A673 (cell line): ENCODE results near the gene UNC5A. TPM values are rescaled to one million over a fixed set of nuclear protein-coding genes. Genes with fewer than 3 reads are reported as not detected.

Experiments used
- BruUV-seq: library from RNA; stranded (reverse); fragments of 400-500 nt; replicated peaks from 2 replicates; lab custom pipeline; 2021; lab: Mats Ljungman, UMichigan
- CTCF ChIA-PET: fragments of 300-600 bp; sonication (Branson Sonifier 250); formaldehyde crosslinking; loops from one replicate; lab custom pipeline; 2022; ENCODE audit warnings: antibody characterized with exemption; lab: Charles Lee
- POLR2A ChIA-PET: fragments of 300-600 bp; sonication (Branson Sonifier 250); formaldehyde crosslinking; loops from one replicate; lab custom pipeline; 2022; ENCODE audit warnings: antibody characterized with exemption; ENCODE audit not compliant: low non-redundant PET; lab: Charles Lee
- DNase-seq: peaks from one replicate; pipeline ENCODE4 v3.0.0-alpha.2; 2015; ENCODE audit warnings: low spot score
- H3K27ac ChIP-seq: fragments of 200-600 bp; sonication (generic); 2 replicates; pipeline ENCODE4 v1.5.1; 2016; ENCODE audit warnings: mixed run types, low read depth, mild to moderate bottlenecking, mixed read lengths, antibody characterized with exemption, low read length; ENCODE audit not compliant: poor library complexity, severe bottlenecking
- H3K27me3 ChIP-seq: fragments of 200-600 bp; sonication (generic); replicated peaks from 2 replicates; pipeline ENCODE4 v1.6.1; 2017; ENCODE audit warnings: mixed run types, low read depth, mild to moderate bottlenecking, mixed read lengths, antibody characterized with exemption, low read length; ENCODE audit not compliant: insufficient read depth, poor library complexity
- H3K36me3 ChIP-seq: fragments of 200-600 bp; sonication (generic); 2 replicates; pipeline ENCODE4 v1.6.1; 2016; ENCODE audit warnings: mixed run types, mild to moderate bottlenecking, mixed read lengths, antibody characterized with exemption, low read length; ENCODE audit not compliant: insufficient read depth, poor library complexity, severe bottlenecking
- H3K4me1 ChIP-seq: fragments of 200-600 bp; sonication (generic); 2 replicates; pipeline ENCODE4 v1.6.1; 2017; ENCODE audit warnings: mixed run types, mild to moderate bottlenecking, mixed read lengths, antibody characterized with exemption, low read length; ENCODE audit not compliant: insufficient read depth, poor library complexity, severe bottlenecking
- H3K4me3 ChIP-seq: fragments of 200-600 bp; sonication (generic); 2 replicates; pipeline ENCODE4 v1.5.1; 2016; ENCODE audit warnings: low read depth, mixed run types, mild to moderate bottlenecking, mixed read lengths, low read length; ENCODE audit not compliant: poor library complexity, severe bottlenecking
- H3K9me3 ChIP-seq: fragments of 200-600 bp; sonication (generic); 2 replicates; pipeline ENCODE4 v1.6.1; 2016; ENCODE audit warnings: mixed run types, low read depth, mild to moderate bottlenecking, mixed read lengths, antibody characterized with exemption, low read length; ENCODE audit not compliant: poor library complexity, severe bottlenecking
- EZH2 ChIP-seq: fragments of 200-600 bp; sonication (generic); IDR thresholded peaks from 2 replicates; pipeline ENCODE4 v1.6.1; 2017; ENCODE audit warnings: borderline replicate concordance, low read depth, mild to moderate bottlenecking, mixed read lengths, antibody characterized with exemption, low read length; ENCODE audit not compliant: poor library complexity, severe bottlenecking
- intact Hi-C: fragments of 100-400 bp; cut with micrococcal nuclease; formaldehyde crosslinking; loops from one replicate; pipeline ENCODE4 v1.10.0; 2022; ENCODE audit not compliant: unreplicated experiment
- total RNA-seq: library from RNA; stranded (reverse); gene quantifications from 2 replicates; pipeline ENCODE4 v1.2.3, GENCODE V29; 2021
- TF ChIP-seq, protein P1 (sequence below): fragments of 300-800, 200-600 bp; sonication (generic); conservative IDR thresholded peaks from 2 replicates; pipeline ENCODE4 v1.5.1; 2017; ENCODE audit warnings: low read depth, mild to moderate bottlenecking, antibody characterized with exemption, low read length, moderate library complexity, mixed read lengths

Gene UNC5A
- total RNA-seq, 1 experiment from 2014 or later = 7.5 TPM

DNA sequence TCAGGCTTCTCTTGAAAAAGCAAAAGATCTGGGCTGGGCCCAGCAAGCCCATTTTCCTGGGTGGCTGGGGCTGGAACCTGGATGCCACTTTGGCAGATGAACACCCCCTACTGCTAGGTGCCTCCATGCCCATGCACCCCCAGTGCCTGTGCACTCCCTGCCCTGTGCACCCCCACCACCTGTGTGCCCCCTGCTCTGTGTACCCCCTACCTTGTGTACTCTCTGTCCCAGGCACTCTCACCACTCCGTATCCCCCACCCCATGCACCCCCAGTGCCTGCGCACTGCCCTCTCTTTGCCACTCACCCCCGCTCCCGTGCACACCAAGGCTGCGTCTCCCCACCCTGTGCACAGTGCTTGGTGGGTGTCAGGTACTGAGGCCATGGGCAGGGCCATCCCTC, 14.2 kb downstream of the UNC5A start:
- Histone ChIP-seq H3K9me3 (no peaks in the 10 kb centered on the region), H3K27ac (no peak overlapping the region), H3K36me3 (no peaks in the 10 kb centered on the region), H3K27me3 (no peaks in the 10 kb centered on the region), H3K4me3 (no peak overlapping the region), H3K4me1 (no peaks in the 10 kb centered on the region)
- POLR2A ChIA-PET = no interaction called here
- TF ChIP-seq EZH2 = no peak
- TF ChIP-seq, protein P1, sequence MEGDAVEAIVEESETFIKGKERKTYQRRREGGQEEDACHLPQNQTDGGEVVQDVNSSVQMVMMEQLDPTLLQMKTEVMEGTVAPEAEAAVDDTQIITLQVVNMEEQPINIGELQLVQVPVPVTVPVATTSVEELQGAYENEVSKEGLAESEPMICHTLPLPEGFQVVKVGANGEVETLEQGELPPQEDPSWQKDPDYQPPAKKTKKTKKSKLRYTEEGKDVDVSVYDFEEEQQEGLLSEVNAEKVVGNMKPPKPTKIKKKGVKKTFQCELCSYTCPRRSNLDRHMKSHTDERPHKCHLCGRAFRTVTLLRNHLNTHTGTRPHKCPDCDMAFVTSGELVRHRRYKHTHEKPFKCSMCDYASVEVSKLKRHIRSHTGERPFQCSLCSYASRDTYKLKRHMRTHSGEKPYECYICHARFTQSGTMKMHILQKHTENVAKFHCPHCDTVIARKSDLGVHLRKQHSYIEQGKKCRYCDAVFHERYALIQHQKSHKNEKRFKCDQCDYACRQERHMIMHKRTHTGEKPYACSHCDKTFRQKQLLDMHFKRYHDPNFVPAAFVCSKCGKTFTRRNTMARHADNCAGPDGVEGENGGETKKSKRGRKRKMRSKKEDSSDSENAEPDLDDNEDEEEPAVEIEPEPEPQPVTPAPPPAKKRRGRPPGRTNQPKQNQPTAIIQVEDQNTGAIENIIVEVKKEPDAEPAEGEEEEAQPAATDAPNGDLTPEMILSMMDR = no peak
- DNase-seq = no peak
- CTCF ChIA-PET = no interaction called here
- intact Hi-C loops = no loop called here
- BruUV-seq = no TSS peak

DNA sequence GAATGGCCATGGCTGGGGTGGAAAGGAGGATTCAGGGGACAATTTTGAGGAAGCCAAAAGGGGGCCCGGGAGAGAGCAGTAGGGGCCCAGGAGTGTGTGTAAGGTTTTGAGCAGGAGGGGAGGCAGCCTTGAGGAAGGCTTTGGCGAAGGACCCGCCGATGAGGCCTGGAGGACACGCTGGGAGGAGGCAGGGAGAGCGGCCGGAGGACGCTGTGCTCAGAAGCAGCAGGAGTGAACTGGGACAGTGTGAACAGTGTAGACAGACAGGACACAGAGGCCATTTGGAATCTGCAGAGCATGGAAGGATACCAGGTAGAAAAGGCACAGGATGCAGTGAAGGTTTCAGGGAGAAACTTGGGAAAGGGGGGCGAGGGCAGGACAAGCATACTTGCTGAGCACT, 14.9 kb downstream of the UNC5A start:
- BruUV-seq = no TSS peak
- H3K36me3 ChIP-seq = no peaks in the 10 kb centered on the region
- CTCF ChIA-PET = no interaction called here
- intact Hi-C loops = no loop called here
- TF ChIP-seq EZH2 = no peak
- TF ChIP-seq, protein P1 = no peak
- no peaks in the 10 kb centered on the region for H3K9me3 ChIP-seq
- no peak overlapping the region for H3K4me3 ChIP-seq
- POLR2A ChIA-PET = no interaction called here
- H3K27me3 ChIP-seq = no peaks in the 10 kb centered on the region
- H3K27ac ChIP-seq = no peak overlapping the region
- DNase-seq = no peak
- no peaks in the 10 kb centered on the region for H3K4me1 ChIP-seq

DNA sequence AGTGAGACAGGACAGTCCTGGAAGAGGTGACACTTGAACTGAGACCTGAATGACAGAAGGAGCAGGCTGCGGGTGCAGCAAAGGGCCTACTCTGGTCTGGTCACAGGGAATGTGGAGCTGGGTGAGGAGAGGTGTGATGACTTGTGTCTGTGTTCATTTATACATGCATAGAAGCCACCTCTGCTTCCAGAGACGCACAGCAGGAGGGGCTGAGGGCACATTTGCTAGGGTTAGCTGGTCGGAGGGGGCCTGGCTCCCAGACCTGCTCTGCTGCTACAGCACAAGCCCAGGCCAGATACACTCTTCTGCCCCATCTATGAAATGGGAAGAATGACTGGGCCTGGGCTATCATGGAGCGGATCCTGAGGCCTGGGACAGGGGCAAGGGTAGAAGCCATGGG, 15.6 kb downstream of the UNC5A start:
- DNase-seq = no peak
- no peak for TF ChIP-seq EZH2
- TF ChIP-seq, protein P1 = no peak
- Histone ChIP-seq H3K9me3 (no peaks in the 10 kb centered on the region), H3K27me3 (no peaks in the 10 kb centered on the region), H3K4me3 (no peak overlapping the region), H3K4me1 (no peaks in the 10 kb centered on the region), H3K36me3 (no peaks in the 10 kb centered on the region), H3K27ac (no peak overlapping the region)
- ChIA-PET CTCF (no interaction called here), POLR2A (no interaction called here)
- no TSS peak for BruUV-seq
- intact Hi-C loops = no loop called here
